Liver (tissue), 3 donors: ENCODE results near the gene XDH.

Experiments used
- ATF3 ChIP-seq: IDR thresholded peaks from 2 replicates; pipeline ENCODE4 v1.6.1; 2016; ENCODE audit warnings: antibody characterized with exemption
- GABPA ChIP-seq, 2 donors: IDR thresholded peaks in 1 of 2; conservative IDR thresholded peaks in 1 of 2; 2 replicates each; pipeline ENCODE4 v1.6.1; 2016; ENCODE audit warnings: antibody characterized with exemption in 2 of 2, mild to moderate bottlenecking in 1 of 2, moderate library complexity in 1 of 2
- JUND ChIP-seq, 2 donors: IDR thresholded peaks; 2 replicates each; pipeline ENCODE4 v1.6.1; 2016; ENCODE audit warnings: antibody characterized with exemption in 2 of 2
- RAD21 ChIP-seq, 2 donors: IDR thresholded peaks; 2 replicates each; pipeline ENCODE4 v1.6.1; 2016; ENCODE audit warnings: antibody characterized with exemption in 2 of 2, mild to moderate bottlenecking in 2 of 2
- RXRA ChIP-seq, 2 donors: IDR thresholded peaks; 2 replicates each; pipeline ENCODE4 v1.6.1; 2017 to 2018; ENCODE audit warnings: antibody characterized with exemption in 2 of 2, mild to moderate bottlenecking in 1 of 2
- SP1 ChIP-seq: IDR thresholded peaks from 2 replicates; pipeline ENCODE4 v1.6.1; 2018; ENCODE audit warnings: antibody characterized with exemption, mild to moderate bottlenecking
- TAF1 ChIP-seq: conservative IDR thresholded peaks from 2 replicates; pipeline ENCODE4 v1.6.1; 2016; ENCODE audit warnings: antibody characterized with exemption, mild to moderate bottlenecking
- YY1 ChIP-seq: IDR thresholded peaks from 2 replicates; pipeline ENCODE4 v1.6.1; 2016; ENCODE audit warnings: antibody characterized with exemption, mild to moderate bottlenecking
- ZBTB33 ChIP-seq: IDR thresholded peaks from 2 replicates; pipeline ENCODE4 v1.6.1; 2016; ENCODE audit warnings: antibody characterized with exemption
- TF ChIP-seq, protein P1 (sequence below): IDR thresholded peaks from 2 replicates; pipeline ENCODE4 v1.6.1; 2016; ENCODE audit warnings: antibody characterized with exemption, mild to moderate bottlenecking
- TF ChIP-seq, protein P2 (sequence below): fragments of 150-350 bp; IDR thresholded peaks from 2 replicates; pipeline ENCODE4 v1.5.1; 2017; ENCODE audit warnings: improper control_type of control experiment, low read depth, low read length; ENCODE audit not compliant: missing input control
- TF ChIP-seq, protein P3 (sequence below): IDR thresholded peaks from 2 replicates; pipeline ENCODE4 v1.6.1; 2016; ENCODE audit warnings: antibody characterized with exemption
- donor health status: healthy.
- donor health status: healthy.

GRCh38 chr2:31354837-31355236, 59.7 kb downstream of the XDH start:
- TF ChIP-seq, protein P1, sequence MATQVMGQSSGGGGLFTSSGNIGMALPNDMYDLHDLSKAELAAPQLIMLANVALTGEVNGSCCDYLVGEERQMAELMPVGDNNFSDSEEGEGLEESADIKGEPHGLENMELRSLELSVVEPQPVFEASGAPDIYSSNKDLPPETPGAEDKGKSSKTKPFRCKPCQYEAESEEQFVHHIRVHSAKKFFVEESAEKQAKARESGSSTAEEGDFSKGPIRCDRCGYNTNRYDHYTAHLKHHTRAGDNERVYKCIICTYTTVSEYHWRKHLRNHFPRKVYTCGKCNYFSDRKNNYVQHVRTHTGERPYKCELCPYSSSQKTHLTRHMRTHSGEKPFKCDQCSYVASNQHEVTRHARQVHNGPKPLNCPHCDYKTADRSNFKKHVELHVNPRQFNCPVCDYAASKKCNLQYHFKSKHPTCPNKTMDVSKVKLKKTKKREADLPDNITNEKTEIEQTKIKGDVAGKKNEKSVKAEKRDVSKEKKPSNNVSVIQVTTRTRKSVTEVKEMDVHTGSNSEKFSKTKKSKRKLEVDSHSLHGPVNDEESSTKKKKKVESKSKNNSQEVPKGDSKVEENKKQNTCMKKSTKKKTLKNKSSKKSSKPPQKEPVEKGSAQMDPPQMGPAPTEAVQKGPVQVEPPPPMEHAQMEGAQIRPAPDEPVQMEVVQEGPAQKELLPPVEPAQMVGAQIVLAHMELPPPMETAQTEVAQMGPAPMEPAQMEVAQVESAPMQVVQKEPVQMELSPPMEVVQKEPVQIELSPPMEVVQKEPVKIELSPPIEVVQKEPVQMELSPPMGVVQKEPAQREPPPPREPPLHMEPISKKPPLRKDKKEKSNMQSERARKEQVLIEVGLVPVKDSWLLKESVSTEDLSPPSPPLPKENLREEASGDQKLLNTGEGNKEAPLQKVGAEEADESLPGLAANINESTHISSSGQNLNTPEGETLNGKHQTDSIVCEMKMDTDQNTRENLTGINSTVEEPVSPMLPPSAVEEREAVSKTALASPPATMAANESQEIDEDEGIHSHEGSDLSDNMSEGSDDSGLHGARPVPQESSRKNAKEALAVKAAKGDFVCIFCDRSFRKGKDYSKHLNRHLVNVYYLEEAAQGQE, result no peak
- no peak for TF ChIP-seq TAF1
- TF ChIP-seq, protein P2, sequence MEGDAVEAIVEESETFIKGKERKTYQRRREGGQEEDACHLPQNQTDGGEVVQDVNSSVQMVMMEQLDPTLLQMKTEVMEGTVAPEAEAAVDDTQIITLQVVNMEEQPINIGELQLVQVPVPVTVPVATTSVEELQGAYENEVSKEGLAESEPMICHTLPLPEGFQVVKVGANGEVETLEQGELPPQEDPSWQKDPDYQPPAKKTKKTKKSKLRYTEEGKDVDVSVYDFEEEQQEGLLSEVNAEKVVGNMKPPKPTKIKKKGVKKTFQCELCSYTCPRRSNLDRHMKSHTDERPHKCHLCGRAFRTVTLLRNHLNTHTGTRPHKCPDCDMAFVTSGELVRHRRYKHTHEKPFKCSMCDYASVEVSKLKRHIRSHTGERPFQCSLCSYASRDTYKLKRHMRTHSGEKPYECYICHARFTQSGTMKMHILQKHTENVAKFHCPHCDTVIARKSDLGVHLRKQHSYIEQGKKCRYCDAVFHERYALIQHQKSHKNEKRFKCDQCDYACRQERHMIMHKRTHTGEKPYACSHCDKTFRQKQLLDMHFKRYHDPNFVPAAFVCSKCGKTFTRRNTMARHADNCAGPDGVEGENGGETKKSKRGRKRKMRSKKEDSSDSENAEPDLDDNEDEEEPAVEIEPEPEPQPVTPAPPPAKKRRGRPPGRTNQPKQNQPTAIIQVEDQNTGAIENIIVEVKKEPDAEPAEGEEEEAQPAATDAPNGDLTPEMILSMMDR, result peak; percentile 17
- TF ChIP-seq GABPA (IDR thresholded peaks at IDR 0.05 in 1 of 2, conservative IDR thresholded peaks at IDR 0.05 in 1 of 2), result no peak
- no peak for TF ChIP-seq SP1
- no peak for TF ChIP-seq ZBTB33
- TF ChIP-seq RXRA (IDR thresholded peaks at IDR 0.05), result no peak
- no peak for TF ChIP-seq YY1
- peak; percentile 37 to 59 for TF ChIP-seq RAD21 (IDR thresholded peaks at IDR 0.05)
- no peak for TF ChIP-seq ATF3
- no peak for TF ChIP-seq JUND (IDR thresholded peaks at IDR 0.05)
- TF ChIP-seq, protein P3, sequence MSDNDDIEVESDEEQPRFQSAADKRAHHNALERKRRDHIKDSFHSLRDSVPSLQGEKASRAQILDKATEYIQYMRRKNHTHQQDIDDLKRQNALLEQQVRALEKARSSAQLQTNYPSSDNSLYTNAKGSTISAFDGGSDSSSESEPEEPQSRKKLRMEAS, result no peak
